ENCODE measurements around the gene LIM2. TPM values are rescaled to one million over a fixed set of nuclear protein-coding genes. Genes with fewer than 3 reads are reported as not detected.
A peak's percentile ranks its signal among the peaks of the same experiment; 100 is the strongest.

The LIM2 gene, protein sequence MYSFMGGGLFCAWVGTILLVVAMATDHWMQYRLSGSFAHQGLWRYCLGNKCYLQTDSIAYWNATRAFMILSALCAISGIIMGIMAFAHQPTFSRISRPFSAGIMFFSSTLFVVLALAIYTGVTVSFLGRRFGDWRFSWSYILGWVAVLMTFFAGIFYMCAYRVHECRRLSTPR
- not detected for total RNA-seq
- not detected for polyA plus RNA-seq (2013, experiment 1 of 2)
- 0.05 TPM for polyA plus RNA-seq (2013, experiment 2 of 2)
- 0 to 0.65 (median 0) reads per million in 172 experiments for total RNA-seq

DNA sequence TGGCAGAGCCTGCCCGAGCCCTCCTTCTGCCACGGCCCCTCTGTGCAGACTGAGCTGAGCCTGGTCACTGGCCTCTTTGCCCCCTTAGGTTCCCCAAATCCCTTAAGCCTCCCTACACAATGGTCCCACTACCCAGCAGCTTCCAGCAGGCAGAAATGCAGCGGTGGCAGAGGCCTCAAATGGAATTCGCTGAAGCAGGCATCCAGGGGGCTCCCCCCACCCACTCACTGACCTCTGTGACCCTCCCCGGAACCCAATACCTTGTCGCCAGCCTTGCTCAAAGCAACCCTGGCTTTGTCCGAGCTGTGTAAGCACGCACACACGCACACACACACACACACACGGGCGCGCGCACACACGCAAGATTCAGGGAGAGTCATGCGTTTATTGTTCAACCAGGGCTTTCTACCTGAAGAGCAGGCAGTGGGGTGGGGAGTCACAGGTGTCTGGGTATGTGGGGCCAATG lies at the start of gene LIM2:
Gene LIM2, minus strand, starts transcription at position 51 of the 466 bp plus-strand sequence. CDS start 531 bp downstream, outside the sequence.
- ATAC-seq (ENCODE audit: poor library complexity) (no peak), DNase-seq (no peak)
- CTCF ChIA-PET: no interaction called here
- H3K27me3 Mint-ChIP-seq: no peaks in the 10 kb centered on the region
- POLR2A ChIA-PET: no interaction called here
- intact Hi-C loops (cut with DNase I, micrococcal nuclease): no loop called here
- Histone ChIP-seq H3K27ac (ENCODE audit: low read depth in 1 of 2, low read length in 2 of 2) (no peak within 1 kb of the TSS), H3K9me3 (ENCODE audit: control insufficient read depth in 1 of 2, insufficient read depth in 1 of 2, low read length in 2 of 2) (no peaks in the 10 kb centered on the region), H3K4me1 (ENCODE audit: insufficient read depth, low read length) (peaks cover 12% of the 10 kb centered on the region), H3K36me3 (ENCODE audit: insufficient read depth, low read length) (no peaks in the 10 kb centered on the region), H3K27me3 (ENCODE audit: control insufficient read depth in 1 of 2, insufficient read depth in 2 of 2, low read length in 2 of 2) (no peaks in the 10 kb centered on the region), H3K4me3 (ENCODE audit: low read length) (no peak within 1 kb of the TSS)
- TF ChIP-seq, protein P1, sequence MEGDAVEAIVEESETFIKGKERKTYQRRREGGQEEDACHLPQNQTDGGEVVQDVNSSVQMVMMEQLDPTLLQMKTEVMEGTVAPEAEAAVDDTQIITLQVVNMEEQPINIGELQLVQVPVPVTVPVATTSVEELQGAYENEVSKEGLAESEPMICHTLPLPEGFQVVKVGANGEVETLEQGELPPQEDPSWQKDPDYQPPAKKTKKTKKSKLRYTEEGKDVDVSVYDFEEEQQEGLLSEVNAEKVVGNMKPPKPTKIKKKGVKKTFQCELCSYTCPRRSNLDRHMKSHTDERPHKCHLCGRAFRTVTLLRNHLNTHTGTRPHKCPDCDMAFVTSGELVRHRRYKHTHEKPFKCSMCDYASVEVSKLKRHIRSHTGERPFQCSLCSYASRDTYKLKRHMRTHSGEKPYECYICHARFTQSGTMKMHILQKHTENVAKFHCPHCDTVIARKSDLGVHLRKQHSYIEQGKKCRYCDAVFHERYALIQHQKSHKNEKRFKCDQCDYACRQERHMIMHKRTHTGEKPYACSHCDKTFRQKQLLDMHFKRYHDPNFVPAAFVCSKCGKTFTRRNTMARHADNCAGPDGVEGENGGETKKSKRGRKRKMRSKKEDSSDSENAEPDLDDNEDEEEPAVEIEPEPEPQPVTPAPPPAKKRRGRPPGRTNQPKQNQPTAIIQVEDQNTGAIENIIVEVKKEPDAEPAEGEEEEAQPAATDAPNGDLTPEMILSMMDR (IDR thresholded peaks at IDR 0.05): no peak
- H3K4me1 Mint-ChIP-seq (ENCODE audit: low read depth): peaks cover 10% of the 10 kb centered on the region
- no peak within 1 kb of the TSS for H3K4me3 Mint-ChIP-seq
- no peaks in the 10 kb centered on the region for H3K36me3 Mint-ChIP-seq (ENCODE audit: low read depth)
- no peak within 1 kb of the TSS for H3K27ac Mint-ChIP-seq
- H3K9me3 Mint-ChIP-seq: no peaks in the 10 kb centered on the region

DNA sequence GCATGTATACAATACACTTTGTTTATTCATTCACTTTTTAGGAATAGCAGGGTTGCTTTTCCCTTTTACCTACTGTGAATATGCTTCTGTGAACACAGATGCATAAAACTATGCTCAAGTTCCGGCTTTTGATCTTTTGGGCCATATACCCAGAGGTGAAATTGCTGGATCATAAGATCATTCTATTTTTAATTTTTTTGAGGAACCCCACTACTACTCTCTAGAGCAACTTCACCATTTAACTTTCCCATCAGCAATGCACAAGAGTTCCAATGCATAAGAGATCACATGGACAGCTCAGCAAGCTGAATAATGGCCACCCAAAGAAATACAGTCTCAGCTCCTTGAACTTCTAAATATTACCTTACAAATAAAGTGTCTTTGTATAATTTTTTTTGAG lies 46.7 kb upstream of the LIM2 start:
- Histone ChIP-seq H3K9me3 (ENCODE audit: control insufficient read depth in 1 of 2, insufficient read depth in 1 of 2, low read length in 2 of 2) (no peaks in the 10 kb centered on the region), H3K4me3 (ENCODE audit: low read length) (no peak overlapping the region), H3K27ac (ENCODE audit: low read depth in 1 of 2, low read length in 2 of 2) (no peak overlapping the region), H3K27me3 (ENCODE audit: control insufficient read depth in 1 of 2, insufficient read depth in 2 of 2, low read length in 2 of 2) (peaks cover 0 to 2% of the 10 kb centered on the region in 2 experiments), H3K36me3 (ENCODE audit: insufficient read depth, low read length) (no peaks in the 10 kb centered on the region), H3K4me1 (ENCODE audit: insufficient read depth, low read length) (peaks cover 9% of the 10 kb centered on the region)
- intact Hi-C loops (cut with DNase I, micrococcal nuclease): no loop called here
- peaks cover 8% of the 10 kb centered on the region for H3K4me1 Mint-ChIP-seq (ENCODE audit: low read depth)
- ChIA-PET CTCF (interaction anchor here (0.8 kb wide), 1 partner anchor 13 kb away, joined by 4 read pairs; no protein-coding TSS in a partner anchor), POLR2A (no interaction called here)
- TF ChIP-seq, protein P1 (IDR thresholded peaks at IDR 0.05): no peak
- no peaks in the 10 kb centered on the region for H3K36me3 Mint-ChIP-seq (ENCODE audit: low read depth)
- H3K27me3 Mint-ChIP-seq: peaks cover 8% of the 10 kb centered on the region
- ATAC-seq (ENCODE audit: poor library complexity): no peak
- no peak overlapping the region for H3K27ac Mint-ChIP-seq
- H3K9me3 Mint-ChIP-seq: no peaks in the 10 kb centered on the region
- DNase-seq: no peak
- no peak overlapping the region for H3K4me3 Mint-ChIP-seq

DNA sequence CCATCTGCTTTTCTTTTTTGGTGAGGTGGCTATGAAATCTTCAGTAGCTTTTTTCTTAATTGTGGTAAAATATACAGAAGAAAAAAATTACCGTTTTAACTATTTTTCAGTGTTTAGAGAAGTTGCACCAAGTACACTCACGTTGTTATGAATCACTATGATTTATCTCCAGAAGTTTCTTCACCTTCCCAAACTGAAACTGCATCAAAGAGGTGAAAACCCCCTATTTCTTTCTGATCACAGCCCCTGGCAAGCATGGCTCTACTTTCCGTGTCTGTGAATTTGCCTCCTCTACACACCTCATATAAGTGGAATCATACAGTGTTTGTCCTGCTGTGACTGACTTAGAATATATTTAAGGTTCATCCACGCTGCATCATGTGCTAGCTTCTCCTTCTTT lies 45.3 kb upstream of the LIM2 start:
- Mint-ChIP-seq H3K27ac (no peak overlapping the region), H3K4me1 (ENCODE audit: low read depth) (no peaks in the 10 kb centered on the region), H3K4me3 (no peak overlapping the region), H3K9me3 (no peaks in the 10 kb centered on the region), H3K27me3 (peaks cover 8% of the 10 kb centered on the region), H3K36me3 (ENCODE audit: low read depth) (no peaks in the 10 kb centered on the region)
- peaks cover 0 to 2% of the 10 kb centered on the region in 2 experiments for H3K27me3 ChIP-seq (ENCODE audit: control insufficient read depth in 1 of 2, insufficient read depth in 2 of 2, low read length in 2 of 2)
- ChIA-PET CTCF (no interaction called here), POLR2A (no interaction called here)
- no peaks in the 10 kb centered on the region for H3K4me1 ChIP-seq (ENCODE audit: insufficient read depth, low read length)
- no peak overlapping the region for H3K27ac ChIP-seq (ENCODE audit: low read depth in 1 of 2, low read length in 2 of 2)
- H3K9me3 ChIP-seq (ENCODE audit: control insufficient read depth in 1 of 2, insufficient read depth in 1 of 2, low read length in 2 of 2): no peaks in the 10 kb centered on the region
- intact Hi-C loops (cut with DNase I, micrococcal nuclease): no loop called here
- ATAC-seq (ENCODE audit: poor library complexity) (no peak), DNase-seq (peak in 2 of 14 experiments; percentile 30 to 42)
- TF ChIP-seq, protein P1 (IDR thresholded peaks at IDR 0.05): no peak
- H3K4me3 ChIP-seq (ENCODE audit: low read length): no peak overlapping the region
- H3K36me3 ChIP-seq (ENCODE audit: insufficient read depth, low read length): no peaks in the 10 kb centered on the region
